Endometrial microvascular endothelial cells (primary cell): ENCODE measurements around the gene RTL10. TPM values are rescaled to one million over a fixed set of nuclear protein-coding genes. Genes with fewer than 3 reads are reported as not detected.
"Not testable (repeated sequence)": the region's sequence is repeated elsewhere in the genome, so short reads cannot be mapped to it uniquely, and the experiment has no call there.

Experiments
- in situ Hi-C: cut with HindIII; loops from 2 replicates; pipeline ENCODE4 v1.10.0; 2017; ENCODE audit warnings: low sequenced_read_pairs, low pct_unique_long_range_greater_than_20kb; ENCODE audit errors: inconsistent ontology term
- total RNA-seq: library from RNA; depleted of rRNA; stranded (reverse); fragments of >200 nt; gene quantifications from one replicate; pipeline ENCODE4 v1.2.3, GENCODE V29; 2015; ENCODE audit errors: inconsistent ontology term

Gene RTL10
- total RNA-seq, 1 donor from 2014 or later = 36.2 TPM

DNA sequence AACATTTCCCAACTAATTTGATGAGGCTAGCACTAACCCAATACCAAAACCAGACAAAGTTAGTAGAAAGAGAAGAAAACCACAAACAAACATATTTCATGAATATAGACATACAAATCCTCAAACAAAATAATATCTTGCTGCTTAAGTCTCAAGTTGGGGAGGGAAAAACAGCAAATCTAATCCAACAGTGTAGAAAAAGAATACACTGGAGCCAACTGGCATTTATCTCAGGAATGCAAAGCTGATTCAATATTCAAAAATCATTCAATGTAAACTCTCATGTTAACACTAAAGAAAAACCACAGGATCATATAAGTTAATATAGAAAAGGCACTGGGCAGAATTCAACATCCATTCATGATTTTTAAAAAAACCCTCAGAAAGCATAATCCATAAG, 18.2 kb downstream of the RTL10 start:
- in situ Hi-C loops = no loop called here

DNA sequence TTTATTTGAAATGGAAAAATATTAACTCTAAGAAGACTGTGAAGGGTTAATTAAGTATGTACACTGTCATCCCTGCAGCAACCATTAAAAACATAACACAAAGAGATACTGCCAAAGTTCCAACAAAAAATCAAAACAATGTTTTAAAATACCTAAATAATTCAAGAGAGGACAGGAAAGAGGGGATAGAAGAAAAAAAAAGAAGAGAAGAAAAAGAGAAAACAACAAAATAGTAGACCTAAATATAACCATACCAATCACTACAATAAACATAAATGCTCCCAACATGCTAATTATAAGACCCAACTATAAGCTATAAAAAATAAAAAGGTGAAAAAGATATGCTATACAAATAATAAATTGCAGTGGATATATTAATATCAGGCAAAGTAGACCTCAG, 20.1 kb downstream of the RTL10 start:
- in situ Hi-C loops = no loop called here

DNA sequence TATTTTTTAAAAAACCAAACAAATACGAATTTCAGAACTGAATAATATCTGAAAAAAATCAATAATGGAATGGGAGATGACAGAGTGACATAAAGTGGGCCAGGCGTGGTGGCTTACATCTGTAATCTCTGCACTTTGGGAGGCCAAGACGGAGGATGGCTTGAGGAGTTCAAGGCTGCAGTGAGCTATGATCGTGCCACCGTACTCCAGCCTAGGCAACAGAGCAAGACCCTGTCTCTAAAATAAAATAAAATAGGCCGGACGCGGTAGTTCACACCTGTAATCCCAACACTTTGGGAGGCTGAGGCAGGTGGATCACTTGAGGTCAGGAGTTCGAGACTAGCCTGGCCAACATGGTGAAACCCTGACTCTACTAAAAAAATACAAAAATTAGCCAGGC, 21.3 kb downstream of the RTL10 start:
- in situ Hi-C loops = not testable (repeated sequence)

DNA sequence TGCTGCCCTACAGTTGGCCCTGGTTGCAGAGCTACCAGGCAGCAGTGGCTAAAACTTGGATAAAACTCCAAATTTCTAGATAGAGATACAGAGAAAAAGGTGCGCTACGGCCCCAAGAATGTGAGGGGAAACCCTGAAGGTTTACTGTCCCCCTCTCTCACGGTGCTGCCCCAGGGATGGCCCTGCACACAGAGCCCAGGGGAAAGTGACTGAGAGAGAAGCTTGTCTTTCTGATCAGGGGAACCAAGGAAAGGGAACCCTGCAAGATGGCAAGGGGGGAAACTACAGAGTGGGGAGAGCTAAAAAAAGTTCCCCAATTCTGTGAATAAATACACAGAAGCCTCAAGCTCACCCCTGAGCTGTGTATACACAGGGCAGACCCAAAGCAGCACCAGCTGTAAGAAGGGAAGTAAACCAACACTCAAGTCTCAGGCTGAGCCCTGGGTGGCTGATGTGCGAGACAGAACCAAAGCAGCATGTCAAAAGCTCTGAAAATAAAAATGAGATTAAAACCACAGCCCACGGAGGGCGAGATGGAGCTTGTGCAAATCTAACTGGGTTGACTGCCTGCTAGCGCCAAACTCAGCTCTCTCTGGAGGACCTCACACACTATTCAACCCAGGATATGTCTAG, 22.1 kb downstream of the RTL10 start:
- in situ Hi-C loops = no loop called here

DNA sequence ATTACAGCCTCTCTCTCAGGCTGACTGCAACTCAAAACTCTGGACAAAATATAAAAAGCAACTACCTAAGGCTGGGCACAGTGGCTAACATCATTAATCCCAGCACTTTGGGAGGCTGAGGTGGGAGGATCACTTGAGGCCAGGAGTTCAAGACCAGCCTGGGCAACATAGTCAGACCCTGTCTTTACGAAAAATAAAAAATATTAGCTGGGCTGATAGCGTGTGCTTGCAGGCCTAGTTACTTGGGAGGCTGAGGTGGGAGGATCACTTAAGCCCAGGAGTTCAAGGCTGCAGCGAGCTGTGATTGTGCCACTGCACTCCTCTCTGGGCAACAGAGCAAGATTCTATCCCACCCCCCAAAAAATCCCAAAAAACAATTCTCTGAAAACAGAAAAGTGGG, 22.7 kb downstream of the RTL10 start:
- in situ Hi-C loops = not testable (repeated sequence)

DNA sequence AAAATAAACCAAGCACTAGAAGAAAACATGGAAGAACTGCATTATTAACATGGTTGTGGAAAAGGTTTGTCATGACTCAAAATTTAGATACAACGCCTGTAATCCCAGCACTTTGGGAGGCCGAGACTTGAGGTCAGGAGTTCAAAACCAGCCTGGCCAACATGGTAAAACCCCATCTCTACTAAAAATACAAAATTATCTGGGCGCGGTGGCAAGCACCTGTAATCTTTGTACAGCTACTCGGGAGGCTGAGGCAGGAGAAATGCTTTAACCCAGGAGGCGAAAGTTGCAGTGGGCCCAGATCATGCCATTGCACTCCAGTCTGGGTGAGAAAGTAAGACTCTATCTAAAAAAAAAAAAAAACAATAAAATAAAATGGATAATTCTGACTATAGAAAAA, 23.7 kb downstream of the RTL10 start:
- in situ Hi-C loops = no loop called here

DNA sequence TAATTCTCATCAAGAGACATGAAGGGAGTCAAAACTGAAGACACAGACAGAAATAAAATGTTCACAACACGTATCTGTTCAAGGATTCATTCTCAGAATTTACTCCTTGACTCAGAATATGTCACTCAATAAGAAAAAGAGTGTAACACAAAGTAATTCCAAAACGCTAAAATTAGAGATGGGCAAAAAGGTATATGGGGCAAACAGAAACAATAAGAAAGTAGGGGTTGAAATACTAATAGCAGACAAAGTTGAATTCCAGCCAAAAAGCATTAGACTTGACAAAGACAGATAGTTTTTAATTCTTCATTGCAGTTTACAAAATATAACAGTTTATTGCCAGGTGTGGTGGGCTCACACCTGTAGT, 26.7 kb downstream of the RTL10 start:
- in situ Hi-C loops = no loop called here

DNA sequence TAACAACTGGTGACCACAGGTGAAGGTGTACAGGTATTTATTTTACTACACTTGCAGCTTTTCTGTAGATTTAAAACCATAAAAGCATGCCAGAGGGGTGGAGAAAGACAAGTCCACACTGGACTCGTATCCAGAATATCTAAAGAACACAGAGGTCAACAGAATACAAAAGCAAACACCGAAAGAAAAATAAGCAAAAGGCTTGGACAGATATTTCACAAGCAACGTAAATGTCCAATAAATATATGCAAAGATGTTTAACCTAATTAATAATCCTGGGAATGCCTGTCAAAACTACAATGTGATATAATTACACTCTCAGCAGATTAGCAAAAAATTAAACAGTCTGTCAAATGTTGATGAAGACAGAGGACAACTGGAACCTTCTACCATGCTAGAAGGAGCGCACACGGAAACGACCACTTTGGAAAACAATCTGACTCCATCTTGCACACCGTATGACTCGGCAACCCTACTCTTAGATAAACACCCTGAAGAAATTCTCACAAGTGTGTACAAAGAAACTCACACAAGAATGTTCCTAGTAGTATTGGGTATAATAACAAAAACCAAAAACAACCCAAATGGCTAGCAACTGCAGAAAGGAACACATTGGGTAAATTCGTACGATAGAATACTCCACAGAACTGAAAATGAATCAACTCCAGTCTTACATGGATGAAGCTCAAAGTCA, 27.2 kb downstream of the RTL10 start:
- in situ Hi-C loops = no loop called here

DNA sequence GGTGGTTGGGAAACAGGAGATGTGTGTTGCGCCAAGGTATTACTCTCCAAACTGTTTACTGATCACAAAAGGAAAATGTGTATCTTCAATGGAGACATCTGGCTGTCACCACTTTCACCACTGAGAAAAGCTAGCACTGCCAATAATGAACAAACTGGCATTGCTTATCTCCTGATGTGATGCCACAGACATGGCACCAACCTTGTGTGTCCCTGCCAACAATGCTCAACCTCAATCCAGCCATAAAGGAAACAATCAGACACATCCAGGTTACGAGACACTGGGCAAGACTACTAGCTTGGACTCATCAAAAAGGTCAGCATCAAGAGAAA, 28.1 kb downstream of the RTL10 start:
- in situ Hi-C loops = no loop called here

DNA sequence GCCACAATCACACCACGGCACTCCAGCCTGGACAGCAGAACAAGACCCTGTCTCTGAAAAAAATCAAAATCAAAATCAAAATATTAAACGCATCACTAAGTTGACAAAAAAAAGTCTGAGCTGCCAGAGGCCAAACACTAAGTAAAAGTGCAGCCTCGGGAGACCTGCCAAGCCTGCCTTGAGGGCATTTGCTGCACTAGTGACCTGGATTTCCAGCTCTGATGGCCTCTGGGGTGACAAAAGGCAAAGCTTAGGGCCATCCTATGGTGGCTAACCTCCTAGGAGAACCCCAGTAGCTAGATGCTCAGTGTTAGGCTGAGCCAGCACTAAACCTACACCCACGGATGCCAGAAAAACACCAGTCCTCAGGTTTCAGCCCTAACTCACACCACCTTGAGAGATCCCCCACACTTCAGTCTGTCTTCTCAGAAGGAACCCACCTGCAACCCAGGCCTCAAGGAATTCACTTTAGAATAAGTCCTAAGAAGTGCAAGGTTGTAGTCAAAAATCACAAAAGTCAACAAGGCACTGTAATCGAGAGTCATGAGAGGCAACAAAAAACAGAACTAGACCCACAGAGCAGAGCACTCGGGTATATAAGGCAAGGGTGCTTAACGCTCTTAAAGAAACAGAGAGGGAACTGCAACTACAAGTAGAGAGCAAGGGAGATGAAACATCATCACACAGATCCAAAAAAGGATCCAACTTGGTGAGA, 28.6 kb downstream of the RTL10 start:
- in situ Hi-C loops = no loop called here

DNA sequence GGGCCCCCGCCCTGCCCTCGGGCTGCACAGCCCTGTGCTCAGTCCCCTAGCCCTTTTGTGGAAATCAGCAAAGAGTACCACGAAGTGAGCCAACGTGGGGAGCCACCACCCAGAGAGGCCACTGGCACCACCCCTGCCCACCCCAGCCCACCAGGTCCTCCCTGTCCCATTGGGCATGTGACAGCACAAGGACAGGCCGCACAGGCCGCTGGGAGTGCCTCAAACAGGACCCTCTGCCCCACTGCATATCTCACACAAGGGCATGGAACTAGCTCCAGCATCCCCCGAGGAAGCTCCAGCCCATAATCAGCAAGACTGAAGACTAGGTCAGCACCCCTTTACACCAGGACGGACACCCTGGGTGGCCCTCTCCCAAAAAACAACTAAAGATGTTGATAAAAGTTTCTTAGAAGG, 29.7 kb downstream of the RTL10 start:
- in situ Hi-C loops = no loop called here

DNA sequence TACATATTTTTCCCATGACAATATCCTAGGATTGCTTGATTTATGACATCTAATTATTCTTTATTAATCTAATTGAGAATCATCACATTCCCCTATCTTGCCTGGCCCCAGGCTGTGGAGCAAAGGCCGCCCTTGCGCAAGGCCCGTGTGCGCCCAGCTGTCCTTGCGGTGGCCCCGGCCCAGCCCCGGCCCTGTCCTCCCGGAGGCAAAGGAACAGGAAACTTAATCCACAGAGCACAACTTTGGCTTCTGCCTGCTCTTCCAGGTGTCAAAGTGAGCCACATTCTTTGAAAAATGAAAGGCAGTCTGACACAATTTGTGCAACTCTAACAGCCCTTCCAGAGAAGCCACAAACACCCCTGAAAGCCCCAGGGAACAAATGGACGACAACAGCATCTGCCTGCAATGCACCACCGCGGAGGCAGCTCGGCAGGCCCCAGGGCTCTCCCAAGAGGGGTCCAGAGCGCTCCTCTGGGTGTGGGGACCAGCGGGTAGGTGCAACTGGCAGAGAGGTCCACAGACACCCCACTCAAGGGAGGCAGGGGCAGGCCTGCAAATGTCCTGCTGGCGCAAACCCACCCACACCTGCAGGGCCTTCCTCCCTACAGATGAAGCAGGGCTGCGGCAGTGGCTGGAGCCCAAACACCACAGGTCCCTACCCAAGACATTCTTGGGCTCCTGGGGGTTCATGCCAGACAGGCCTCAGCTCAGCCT, 30.3 kb downstream of the RTL10 start:
- in situ Hi-C loops = no loop called here

DNA sequence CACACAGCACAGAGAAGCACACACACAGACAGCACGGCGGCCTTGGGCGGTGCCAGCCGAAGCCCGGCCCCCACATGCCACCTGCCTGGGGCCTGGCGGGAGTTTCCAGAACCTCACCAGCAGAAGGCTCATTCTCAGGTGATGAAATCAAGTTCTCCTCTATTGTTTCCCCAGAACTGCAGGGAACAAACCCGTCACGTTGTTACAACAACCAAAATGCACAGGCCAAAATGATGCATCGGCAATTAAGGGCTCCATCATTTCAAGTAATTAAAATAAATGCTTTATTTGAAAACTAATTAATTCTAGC, 30.8 kb downstream of the RTL10 start:
- in situ Hi-C loops = no loop called here

DNA sequence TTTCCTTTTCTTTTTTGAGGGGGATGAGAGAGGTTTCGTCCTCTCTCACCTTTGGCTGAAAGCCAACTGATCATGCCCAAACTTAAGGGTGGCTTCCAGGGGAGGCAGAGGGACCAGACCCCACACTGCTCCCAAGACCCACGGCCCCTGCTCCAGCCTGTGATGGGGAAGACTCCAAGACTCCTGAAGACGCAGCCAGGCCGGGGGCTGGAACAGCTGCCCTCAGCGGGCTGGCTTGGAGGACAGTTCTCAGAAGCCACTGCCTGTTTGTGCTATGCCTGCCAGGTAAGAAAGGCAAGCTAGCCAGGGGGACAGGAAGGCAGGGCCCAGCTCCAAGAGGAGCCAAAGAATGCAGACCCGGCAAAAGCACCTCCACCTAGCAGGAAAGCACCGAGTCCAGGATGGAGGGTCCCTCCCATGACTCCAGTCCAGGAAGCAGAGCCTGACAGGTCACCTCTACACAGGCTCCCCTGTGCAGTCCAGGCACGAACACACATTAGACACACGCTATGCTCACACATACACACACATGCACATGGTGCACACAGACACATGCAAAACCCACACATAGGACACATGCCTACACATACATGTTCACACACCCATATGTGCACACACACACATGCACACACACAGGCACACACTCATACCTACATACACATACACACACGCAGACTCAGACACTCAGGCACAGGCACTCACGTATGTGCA, 31.3 kb downstream of the RTL10 start:
- in situ Hi-C loops = no loop called here

DNA sequence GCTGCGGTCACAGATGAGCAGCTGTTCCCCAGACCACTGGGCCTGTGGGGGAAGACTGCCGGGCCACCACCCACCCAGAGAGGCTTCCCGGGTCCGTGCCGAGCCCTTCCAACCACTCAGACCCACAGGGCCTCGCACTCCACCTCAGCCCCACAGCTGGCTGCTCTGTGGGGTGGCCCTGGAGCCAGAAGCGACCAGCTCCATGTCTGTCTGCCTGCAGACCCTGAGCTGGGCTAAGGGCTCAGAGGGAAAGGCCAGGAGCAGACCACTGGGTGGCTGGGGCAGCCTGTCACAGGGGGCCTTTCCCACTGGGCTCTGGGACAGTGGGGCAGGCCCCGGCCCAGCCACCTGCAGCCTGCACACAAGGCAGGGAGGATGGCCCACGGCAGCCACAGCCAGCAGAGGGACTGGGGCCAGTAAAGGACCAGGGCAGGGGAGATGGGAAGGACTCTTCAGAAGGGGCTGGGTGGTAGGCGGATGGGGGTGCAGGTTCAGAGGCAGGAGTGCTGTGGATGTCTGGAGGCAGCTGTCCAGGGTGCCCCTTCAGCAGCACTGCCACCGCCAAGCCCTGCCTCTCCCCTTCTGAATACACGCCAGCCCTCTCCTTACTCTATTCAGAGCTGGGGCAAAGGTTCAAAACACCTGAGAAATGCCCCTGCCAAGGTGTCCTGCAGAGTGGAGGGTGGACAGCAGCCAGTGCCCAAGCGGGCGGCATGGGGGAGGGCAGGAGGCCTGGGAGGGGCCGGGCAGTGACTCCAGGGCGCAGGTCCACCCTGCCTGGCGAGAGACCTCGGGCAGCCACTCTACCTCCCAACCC, 32.2 kb downstream of the RTL10 start:
- in situ Hi-C loops = no loop called here

DNA sequence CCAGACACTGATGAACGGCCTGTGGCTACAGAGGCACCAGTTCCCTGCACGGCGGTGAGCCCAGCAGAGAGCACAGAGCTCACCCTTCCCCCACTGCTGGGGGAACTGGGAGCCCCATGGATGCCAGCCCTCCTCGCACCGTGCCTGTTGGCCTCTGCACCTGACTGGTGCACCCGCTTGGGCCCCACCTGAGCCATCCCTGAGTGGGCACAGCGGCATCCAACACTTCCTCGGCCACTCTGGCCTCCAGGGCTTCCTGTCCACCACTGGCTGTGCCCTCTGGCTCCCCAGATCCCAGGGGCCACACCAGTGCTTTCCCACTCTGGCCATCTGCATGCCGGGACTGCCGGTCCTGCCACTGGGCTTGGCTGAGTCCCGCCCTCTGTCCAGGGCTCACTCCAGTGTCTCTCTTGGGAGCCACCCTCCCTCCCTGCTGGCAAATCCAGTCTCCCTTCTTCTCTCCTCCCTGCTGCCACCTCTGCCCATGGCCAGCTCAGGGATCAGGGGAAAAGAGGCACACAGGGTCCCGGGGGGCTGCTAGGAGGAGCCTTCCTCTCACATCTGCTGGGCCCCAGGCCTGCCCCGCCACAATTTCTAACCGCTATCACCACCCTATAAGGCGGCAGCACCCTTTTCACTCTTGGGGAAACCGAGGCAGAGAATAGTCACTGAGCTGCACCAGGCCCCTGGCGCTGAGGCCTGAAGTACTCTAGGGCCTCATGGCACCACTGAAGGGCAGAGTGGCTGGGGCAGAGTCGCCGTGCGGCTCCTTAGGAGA, 33.0 kb downstream of the RTL10 start:
- in situ Hi-C loops = no loop called here

DNA sequence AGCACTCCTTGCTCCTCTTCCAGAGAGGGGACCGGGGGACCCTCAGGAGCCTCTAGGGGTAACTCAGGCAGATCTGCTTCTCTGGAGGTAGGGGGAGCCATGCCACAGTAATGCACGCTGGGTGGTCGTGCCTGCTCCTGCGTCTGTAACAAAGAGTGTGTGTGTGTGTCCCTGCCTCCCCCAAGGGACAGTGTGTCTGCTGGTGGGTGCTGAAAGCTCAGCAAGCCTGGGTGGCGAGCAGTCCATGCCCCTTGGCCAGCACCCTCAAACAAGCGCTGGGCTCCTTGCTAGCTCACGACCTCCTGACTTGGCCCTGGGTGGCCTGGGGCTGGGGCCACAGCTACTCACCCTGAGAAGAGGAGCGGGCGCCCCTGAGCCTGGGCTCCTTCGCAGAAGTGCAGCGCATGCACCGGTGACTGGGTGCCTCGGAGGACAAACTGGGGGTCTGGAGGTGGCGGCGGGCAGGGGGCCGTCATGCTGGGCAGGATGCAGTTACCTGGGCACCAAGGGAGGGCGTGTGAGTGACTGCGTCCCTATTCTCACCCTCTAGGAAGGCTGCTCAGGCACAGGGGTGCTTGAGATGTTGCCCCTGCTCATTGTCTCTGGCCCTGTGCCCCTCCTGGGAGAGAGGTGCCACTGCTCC, 33.7 kb downstream of the RTL10 start:
- in situ Hi-C loops = no loop called here
